HCEC 1CT (cell line): ENCODE results near the gene VPREB3.
A peak's percentile ranks its signal among the peaks of the same experiment; 100 is the strongest.

Source experiments
- DNase-seq: peaks from one replicate; pipeline ENCODE4 v3.0.0-alpha.2; 2017

Gene VPREB3

GRCh38 chr22:23722724-23723123 lies 31.5 kb downstream of the VPREB3 start:
- no peak for DNase-seq

- no peak for DNase-seq
Observed at GRCh38 chr22:23722160-23722559, 32.1 kb downstream of the VPREB3 start.

GRCh38 chr22:23720855-23721254 lies 33.4 kb downstream of the VPREB3 start:
- no peak for DNase-seq

GRCh38 chr22:23718371-23719165 lies 35.7 kb downstream of the VPREB3 start:
- no peak for DNase-seq

GRCh38 chr22:23716811-23717801 lies 37.1 kb downstream of the VPREB3 start:
- peak; percentile 75 for DNase-seq

GRCh38 chr22:23715806-23716375 lies 38.3 kb downstream of the VPREB3 start:
- no peak for DNase-seq

GRCh38 chr22:23714596-23715578 lies 39.3 kb downstream of the VPREB3 start:
- DNase-seq = no peak

GRCh38 chr22:23713696-23714595 lies 40.3 kb downstream of the VPREB3 start:
- DNase-seq = no peak

- DNase-seq = no peak
Observed at GRCh38 chr22:23712256-23712655, 42.0 kb downstream of the VPREB3 start.

GRCh38 chr22:23709107-23709506 lies 45.1 kb downstream of the VPREB3 start:
- no peak for DNase-seq

- no peak for DNase-seq
Observed at GRCh38 chr22:23708270-23708669, 46.0 kb downstream of the VPREB3 start.

- DNase-seq = no peak
Observed at GRCh38 chr22:23705358-23705757, 48.9 kb downstream of the VPREB3 start.

- no peak for DNase-seq
Observed at GRCh38 chr22:23704829-23705228, 49.4 kb downstream of the VPREB3 start.

GRCh38 chr22:23704062-23704461 lies 50.2 kb downstream of the VPREB3 start:
- DNase-seq = no peak
